CD4-positive, alpha-beta T cell (primary cell): Measurements from ENCODE around the gene ARMH4. TPM values are rescaled to one million over a fixed set of nuclear protein-coding genes. Genes with fewer than 3 reads are reported as not detected.

Source experiments
- ATAC-seq: fragments of 200-7000 bp; cut with Tn5 transposase; one replicate; pipeline ENCODE4 v1.10.0; 2022; ENCODE audit warnings: mild to moderate bottlenecking; ENCODE audit not compliant: poor library complexity
- CTCF ChIA-PET: fragments of 350-600 bp; sonication (Branson Sonifier 250); formaldehyde crosslinking; loops from one replicate; lab custom pipeline; 2021; ENCODE audit warnings: antibody characterized with exemption, inconsistent platforms; lab: Charles Lee
- POLR2A ChIA-PET: fragments of 350-600 bp; sonication (Branson Sonifier 250); formaldehyde crosslinking; loops from one replicate; lab custom pipeline; 2021; ENCODE audit warnings: antibody characterized with exemption, inconsistent platforms; lab: Charles Lee
- DNase-seq, 14 experiments: peaks; one replicate each; pipeline ENCODE4 v3.0.0-alpha.2; 2013 to 2020; ENCODE audit warnings: mixed read lengths in 2 of 14
- H3K27ac ChIP-seq, 2 donors: one replicate each; pipeline versions ENCODE4 v1.5.1 to v1.7.0; 2013; ENCODE audit warnings: low read length in 2 of 2, low read depth in 1 of 2, mild to moderate bottlenecking in 1 of 2
- H3K27me3 ChIP-seq, 2 experiments: 1 replicate in 1 of 2; 2 replicates in 1 of 2; pipeline versions ENCODE4 v1.6.1 to v1.7.0; 2013; ENCODE audit warnings: low read length in 2 of 2, control low read depth in 1 of 2, mild to moderate bottlenecking in 1 of 2, moderate library complexity in 1 of 2; ENCODE audit not compliant: insufficient read depth in 2 of 2, control insufficient read depth in 1 of 2
- H3K36me3 ChIP-seq: one replicate; pipeline ENCODE4 v1.6.1; 2013; ENCODE audit warnings: low read length, control low read depth; ENCODE audit not compliant: insufficient read depth
- H3K4me1 ChIP-seq: one replicate; pipeline ENCODE4 v1.6.1; 2013; ENCODE audit warnings: low read length, control low read depth; ENCODE audit not compliant: insufficient read depth
- H3K4me3 ChIP-seq: one replicate; pipeline ENCODE4 v1.5.1; 2013; ENCODE audit warnings: mild to moderate bottlenecking, low read length, moderate library complexity
- H3K9me3 ChIP-seq, 2 experiments: 1 replicate in 1 of 2; 2 replicates in 1 of 2; pipeline versions ENCODE4 v1.6.1 to v1.7.0; 2013; ENCODE audit warnings: low read length in 2 of 2, mild to moderate bottlenecking in 2 of 2, control low read depth in 1 of 2, moderate library complexity in 1 of 2; ENCODE audit not compliant: control insufficient read depth in 1 of 2, insufficient read depth in 1 of 2
- H3K27ac Mint-ChIP-seq: one replicate; pipeline ENCODE4 v1.8.0; 2020; ENCODE audit warnings: mixed read lengths
- H3K27me3 Mint-ChIP-seq: one replicate; pipeline ENCODE4 v1.8.0; 2021; ENCODE audit warnings: mixed read lengths
- H3K36me3 Mint-ChIP-seq: one replicate; pipeline ENCODE4 v1.8.0; 2021; ENCODE audit warnings: low read depth, mixed read lengths
- H3K4me1 Mint-ChIP-seq: one replicate; pipeline ENCODE4 v1.8.0; 2021; ENCODE audit warnings: low read depth, mixed read lengths
- H3K4me3 Mint-ChIP-seq: one replicate; pipeline ENCODE4 v1.8.0; 2020; ENCODE audit warnings: mild to moderate bottlenecking, mixed read lengths
- H3K9me3 Mint-ChIP-seq: one replicate; pipeline ENCODE4 v1.8.0; 2020; ENCODE audit warnings: mixed read lengths
- CTCF ChIP-seq: fragments of 200-600 bp; IDR thresholded peaks from one replicate; pipeline ENCODE4 v1.8.0; 2022; ENCODE audit warnings: antibody characterized with exemption, mild to moderate bottlenecking
- intact Hi-C, 2 experiments: fragments of 100-400 bp; cut with DNase I in 1 of 2; cut with micrococcal nuclease in 1 of 2; formaldehyde crosslinking; loops; one replicate each; pipeline versions ENCODE4 v1.15.1 to v1.9.0; 2023 to 2025; cut with DNase I, micrococcal nuclease
- total RNA-seq, 174 experiments: library from RNA in 2 of 174; stranded (reverse) in 2 of 174; gene quantifications; one replicate each; pipeline ENCODE4 v1.2.3 and lab custom pipeline; 2021 to 2026

The ARMH4 gene
- total RNA-seq, 2 experiments from 2014 or later, result not detected

GRCh38 chr14:57976701-57977100 is 175.3 kb downstream of the ARMH4 start:
- H3K27me3 Mint-ChIP-seq, result peaks cover 29% of the 10 kb centered on the region
- H3K4me1 ChIP-seq, result no peaks in the 10 kb centered on the region
- intact Hi-C loops, result no loop called here
- no peak overlapping the region for H3K27ac Mint-ChIP-seq
- DNase-seq, result no peak
- H3K4me3 ChIP-seq, result no peak overlapping the region
- ChIA-PET CTCF (no interaction called here), POLR2A (no interaction called here)
- no peak for ATAC-seq
- H3K4me1 Mint-ChIP-seq, result no peaks in the 10 kb centered on the region
- no peak overlapping the region for H3K27ac ChIP-seq
- TF ChIP-seq CTCF, result no peak
- no peaks in the 10 kb centered on the region for H3K36me3 Mint-ChIP-seq
- H3K4me3 Mint-ChIP-seq, result no peak overlapping the region
- no peaks in the 10 kb centered on the region for H3K9me3 ChIP-seq
- no peaks in the 10 kb centered on the region for H3K9me3 Mint-ChIP-seq
- H3K27me3 ChIP-seq, result peaks cover 0 to 2% of the 10 kb centered on the region in 2 experiments
- H3K36me3 ChIP-seq, result no peaks in the 10 kb centered on the region

GRCh38 chr14:57974896-57975295 is 177.1 kb downstream of the ARMH4 start:
- intact Hi-C loops, result no loop called here
- Mint-ChIP-seq H3K4me1 (no peaks in the 10 kb centered on the region), H3K27me3 (peaks cover 36% of the 10 kb centered on the region), H3K9me3 (no peaks in the 10 kb centered on the region), H3K36me3 (no peaks in the 10 kb centered on the region), H3K4me3 (no peak overlapping the region), H3K27ac (no peak overlapping the region)
- TF ChIP-seq CTCF, result no peak
- no peak overlapping the region for H3K27ac ChIP-seq
- DNase-seq, result no peak
- no peaks in the 10 kb centered on the region for H3K36me3 ChIP-seq
- no peak overlapping the region for H3K4me3 ChIP-seq
- CTCF ChIA-PET, result no interaction called here
- H3K4me1 ChIP-seq, result no peaks in the 10 kb centered on the region
- H3K9me3 ChIP-seq, result no peaks in the 10 kb centered on the region
- no peak for ATAC-seq
- peaks cover 0 to 2% of the 10 kb centered on the region in 2 experiments for H3K27me3 ChIP-seq
- POLR2A ChIA-PET, result no interaction called here

- ChIA-PET CTCF (no interaction called here), POLR2A (no interaction called here)
- DNase-seq (no peak), ATAC-seq (no peak)
- peaks cover 22% of the 10 kb centered on the region for H3K27me3 Mint-ChIP-seq
- Histone ChIP-seq H3K36me3 (no peaks in the 10 kb centered on the region), H3K4me3 (no peak overlapping the region), H3K27me3 (no peaks in the 10 kb centered on the region), H3K9me3 (no peaks in the 10 kb centered on the region), H3K4me1 (no peaks in the 10 kb centered on the region), H3K27ac (no peak overlapping the region)
- no peaks in the 10 kb centered on the region for H3K4me1 Mint-ChIP-seq
- no peaks in the 10 kb centered on the region for H3K36me3 Mint-ChIP-seq
- H3K4me3 Mint-ChIP-seq, result no peak overlapping the region
- no peak for TF ChIP-seq CTCF
- no peaks in the 10 kb centered on the region for H3K9me3 Mint-ChIP-seq
- intact Hi-C loops, result no loop called here
- H3K27ac Mint-ChIP-seq, result no peak overlapping the region
Observed at GRCh38 chr14:57970594-57970993, 181.4 kb downstream of the ARMH4 start.
